HG03342 (cell line): ENCODE data around the gene TMEM108.

Experiments
- ATAC-seq: cut with Tn5 transposase; IDR thresholded peaks from one replicate; pipeline ENCODE4 v1.9.1; 2021; ENCODE audit warnings: mild to moderate bottlenecking, moderate library complexity; ENCODE audit not compliant: unreplicated experiment

Gene TMEM108

GRCh38 chr3:133301731-133302130 lies 263.5 kb downstream of the TMEM108 start:
- no peak for ATAC-seq

DNA sequence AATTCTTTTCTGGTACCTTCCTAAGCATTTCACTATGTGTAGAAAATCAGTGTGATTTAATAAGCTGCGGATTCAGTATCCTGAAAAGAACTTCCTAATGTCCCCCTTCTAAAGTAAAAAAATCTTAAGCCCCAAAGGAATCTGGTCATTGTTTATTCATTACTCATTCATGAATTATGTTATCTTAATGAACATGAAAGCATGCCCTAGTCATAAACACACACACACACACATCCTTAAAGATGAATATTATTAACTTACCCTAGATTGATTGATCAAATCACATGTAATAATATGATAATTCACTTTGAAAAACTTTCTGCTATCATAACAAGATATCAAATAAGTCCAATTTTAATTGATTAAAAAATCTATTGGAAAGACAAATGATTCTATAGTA lies 265.2 kb downstream of the TMEM108 start:
- no peak for ATAC-seq

- ATAC-seq, result no peak
Measured at GRCh38 chr3:133317866-133318265, 279.7 kb downstream of the TMEM108 start.

DNA sequence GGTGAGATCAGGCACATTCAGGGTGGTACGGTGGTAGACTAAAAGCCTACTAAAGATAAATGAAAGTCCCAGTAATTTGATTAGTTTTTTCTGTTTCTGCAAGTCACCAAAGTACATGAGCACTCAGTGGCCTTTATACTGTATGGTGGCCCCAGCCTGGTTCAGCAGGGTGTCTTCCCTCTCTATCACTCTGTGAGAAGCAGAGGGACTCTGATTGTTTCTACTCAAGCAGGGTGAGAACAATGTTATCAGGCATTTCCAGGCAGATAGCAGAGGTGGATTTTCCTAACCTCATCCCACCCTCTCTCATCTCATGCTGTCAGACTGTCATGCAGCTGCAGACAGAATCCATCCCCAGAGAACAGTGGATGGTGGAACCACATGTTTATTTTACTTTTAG lies 290.2 kb downstream of the TMEM108 start:
- ATAC-seq, result no peak

- no peak for ATAC-seq
Measured at GRCh38 chr3:133329626-133330025, 291.4 kb downstream of the TMEM108 start.

DNA sequence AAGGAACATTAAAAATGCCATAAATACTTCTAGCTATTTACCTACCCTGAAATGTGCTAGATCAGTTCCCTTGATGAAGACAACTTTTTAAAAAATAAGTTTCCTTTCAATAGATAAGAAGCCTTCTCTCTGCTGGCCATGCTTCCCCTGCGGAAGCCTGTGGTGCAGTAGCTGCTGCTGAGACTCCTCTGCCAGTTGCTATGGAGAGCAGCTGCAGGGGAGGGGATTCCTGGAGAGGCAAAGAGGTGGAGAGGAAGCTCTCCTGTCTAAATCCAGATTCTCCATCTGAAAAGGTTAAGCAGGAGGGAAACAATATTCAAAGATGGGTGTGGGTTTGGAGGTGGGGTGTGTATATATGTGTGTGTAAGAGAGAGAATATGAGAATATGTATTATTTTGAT lies 291.9 kb downstream of the TMEM108 start:
- ATAC-seq, result no peak

DNA sequence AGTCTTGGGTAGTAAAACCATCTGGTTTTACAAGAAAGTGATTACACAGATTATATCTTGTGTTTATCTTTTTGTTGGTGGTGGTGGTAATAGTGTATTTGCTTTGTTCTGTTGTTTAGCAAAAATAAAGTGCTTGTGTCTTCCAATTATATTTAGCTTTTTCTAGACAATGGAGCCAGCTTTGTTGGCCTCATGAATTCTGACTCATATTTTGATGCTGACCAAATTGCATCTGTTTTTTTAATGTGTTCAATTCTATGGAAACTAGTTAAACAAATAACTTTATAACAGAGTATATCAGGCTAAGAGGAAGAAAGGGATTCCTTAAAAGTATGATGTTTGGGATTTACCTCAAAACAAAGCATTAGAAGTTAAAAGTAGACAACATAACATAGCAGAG lies 292.3 kb downstream of the TMEM108 start:
- ATAC-seq, result no peak

DNA sequence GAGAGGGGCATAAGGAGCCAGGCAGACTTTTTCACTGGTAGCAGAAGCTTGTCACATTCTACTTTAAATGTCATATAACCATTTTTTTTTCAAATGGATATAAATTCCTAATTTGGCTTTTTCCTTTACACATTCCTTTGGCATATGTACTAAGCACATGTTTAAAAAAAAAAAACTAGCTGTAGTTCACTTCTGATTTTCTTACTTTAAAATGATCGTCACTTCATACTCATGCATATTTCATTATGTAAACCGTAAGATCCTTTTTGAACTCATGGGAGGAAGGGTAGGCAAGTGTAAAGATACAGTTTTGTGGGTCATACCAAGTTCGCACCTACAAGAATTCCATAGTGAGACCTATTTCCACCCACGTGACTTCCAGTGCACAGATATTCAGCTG lies 316.5 kb downstream of the TMEM108 start:
- no peak for ATAC-seq

DNA sequence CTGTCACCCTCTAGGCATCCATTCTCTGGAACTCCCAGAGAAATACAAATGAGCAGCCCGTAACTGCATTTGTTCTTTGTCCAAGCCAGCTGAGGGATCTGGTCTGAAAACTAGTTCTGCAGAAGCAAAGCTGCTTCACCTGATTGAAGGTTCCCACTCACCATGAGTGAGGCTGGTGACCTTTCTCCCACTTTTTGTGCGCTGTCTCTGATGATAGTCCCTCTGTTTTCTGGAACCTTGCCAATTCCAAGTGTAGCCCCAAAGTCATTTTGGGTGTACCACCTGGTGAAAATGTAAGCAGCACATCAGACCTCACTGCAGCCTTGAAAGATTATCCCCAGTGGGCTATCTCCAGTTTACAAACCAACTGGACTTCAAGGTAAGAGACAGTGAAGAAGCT lies 322.3 kb downstream of the TMEM108 start:
- no peak for ATAC-seq

DNA sequence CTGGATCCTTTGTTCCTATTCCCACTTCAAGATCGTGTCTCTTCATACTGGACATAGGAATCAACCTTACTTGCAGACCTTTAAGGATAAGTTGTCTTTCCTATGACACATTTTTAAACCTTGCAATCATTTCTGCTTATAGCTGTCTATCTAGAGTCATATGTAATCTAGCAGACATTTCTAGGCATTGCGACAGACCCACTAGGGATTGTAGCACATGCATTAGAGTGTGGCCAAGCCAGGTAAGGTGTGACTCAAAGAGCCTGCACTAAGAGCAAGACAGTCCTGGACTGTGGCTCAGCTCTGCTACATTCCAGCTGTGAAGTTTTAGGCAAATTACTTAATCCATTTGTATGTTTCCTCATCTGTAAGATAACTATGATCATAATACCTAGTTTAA lies 322.8 kb downstream of the TMEM108 start:
- no peak for ATAC-seq

GRCh38 chr3:133361435-133361834 lies 323.2 kb downstream of the TMEM108 start:
- ATAC-seq, result no peak

DNA sequence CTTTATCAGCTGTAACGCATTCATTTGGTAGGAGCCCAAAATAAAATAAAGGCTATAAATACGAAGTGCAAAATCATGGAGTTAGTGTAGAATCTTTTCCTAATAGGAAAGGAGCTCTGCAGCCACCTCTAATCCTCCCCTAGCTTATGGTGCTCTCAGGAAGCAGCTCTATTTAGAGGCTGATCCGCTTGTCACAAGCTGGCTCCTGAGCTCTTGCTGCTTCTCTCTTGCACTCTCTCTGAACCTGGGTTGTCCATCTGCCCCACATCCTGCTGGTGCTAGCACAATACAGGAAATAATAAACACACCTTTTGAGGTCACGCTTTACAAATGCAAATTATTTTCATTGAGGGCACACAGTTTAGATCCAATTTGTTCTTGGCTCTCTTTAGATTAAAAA lies 324.3 kb downstream of the TMEM108 start:
- no peak for ATAC-seq

DNA sequence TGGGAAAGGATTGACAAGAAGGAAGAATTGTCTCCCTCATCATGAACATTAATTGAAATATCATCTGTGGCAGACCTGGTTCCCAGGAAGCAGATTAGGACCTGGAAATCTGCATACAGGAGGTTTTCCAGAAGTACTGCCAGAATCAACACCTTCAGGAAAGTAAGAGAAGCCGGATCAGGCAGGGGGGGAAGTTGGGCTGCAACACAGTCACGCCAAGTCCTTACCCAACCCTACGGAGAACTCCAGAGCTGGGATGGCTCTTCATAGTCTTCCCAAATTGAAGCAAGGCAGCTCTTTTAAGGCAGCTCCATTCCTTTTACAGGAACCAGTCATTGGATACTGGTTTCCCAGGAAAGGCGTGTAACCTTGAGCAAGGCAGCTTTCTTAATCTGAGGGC lies 326.5 kb downstream of the TMEM108 start:
- ATAC-seq, result no peak

DNA sequence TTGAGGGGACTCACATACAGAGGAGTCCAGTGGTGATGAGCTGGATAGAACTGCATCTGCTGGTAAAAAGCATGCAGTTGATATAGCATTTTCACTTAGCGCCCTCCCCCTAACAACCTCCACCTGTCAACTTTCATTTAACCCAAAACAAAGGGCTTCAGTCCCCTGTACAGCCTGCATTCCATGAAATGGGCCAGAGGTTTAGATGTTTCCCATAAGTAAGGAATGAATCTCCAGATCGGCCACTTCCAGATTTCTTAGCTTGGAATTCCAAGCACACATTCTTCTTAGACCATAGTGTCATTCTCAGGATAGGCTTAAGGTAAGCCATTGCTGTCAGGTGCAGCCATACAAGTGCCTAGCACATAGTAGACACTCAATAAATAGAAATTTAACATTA lies 328.7 kb downstream of the TMEM108 start:
- no peak for ATAC-seq

GRCh38 chr3:133367403-133367802 lies 329.2 kb downstream of the TMEM108 start:
- ATAC-seq, result no peak

GRCh38 chr3:133367956-133368355 lies 329.8 kb downstream of the TMEM108 start:
- no peak for ATAC-seq

GRCh38 chr3:133368371-133369067 lies 330.3 kb downstream of the TMEM108 start:
- no peak for ATAC-seq

DNA sequence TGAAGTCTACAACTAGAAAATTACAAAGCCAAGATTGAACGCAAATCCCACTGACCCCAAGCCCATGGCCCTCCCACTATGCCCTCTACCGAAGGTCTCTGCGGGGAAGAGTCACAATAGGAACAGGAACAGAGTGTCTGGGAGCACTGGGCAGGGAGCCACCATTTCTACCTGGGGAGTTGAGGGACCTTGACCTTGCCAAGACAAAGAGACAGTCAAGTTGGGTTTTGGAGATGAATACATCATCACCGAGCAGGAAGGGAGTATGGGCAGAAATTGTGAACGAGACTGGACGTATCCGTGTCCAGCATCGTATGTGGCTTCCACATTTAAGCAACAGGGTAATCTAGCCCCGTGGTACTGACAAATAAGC lies 330.9 kb downstream of the TMEM108 start:
- no peak for ATAC-seq

DNA sequence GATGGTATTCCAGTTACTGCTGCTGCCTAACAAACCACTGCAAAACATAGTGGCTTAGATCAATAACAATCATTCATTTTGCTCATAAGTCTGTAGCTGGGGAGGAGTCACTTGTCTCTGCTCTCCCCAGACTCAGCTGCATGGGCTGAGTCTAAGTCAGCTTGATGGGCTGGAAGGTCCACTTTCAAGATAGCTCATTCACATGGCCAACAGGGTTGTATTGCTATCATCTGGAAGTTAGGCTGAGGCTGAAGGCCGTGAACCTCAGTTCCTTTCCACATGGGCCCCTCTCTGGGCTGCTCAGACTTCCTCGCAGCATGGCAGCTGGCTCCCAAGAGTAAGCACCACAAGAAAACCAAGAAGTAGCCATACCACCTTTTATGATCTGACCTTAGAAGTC lies 333.0 kb downstream of the TMEM108 start:
- no peak for ATAC-seq

- ATAC-seq, result no peak
Measured at GRCh38 chr3:133371676-133372075, 333.5 kb downstream of the TMEM108 start.

- no peak for ATAC-seq
Measured at GRCh38 chr3:133374708-133375402, 336.7 kb downstream of the TMEM108 start.

DNA sequence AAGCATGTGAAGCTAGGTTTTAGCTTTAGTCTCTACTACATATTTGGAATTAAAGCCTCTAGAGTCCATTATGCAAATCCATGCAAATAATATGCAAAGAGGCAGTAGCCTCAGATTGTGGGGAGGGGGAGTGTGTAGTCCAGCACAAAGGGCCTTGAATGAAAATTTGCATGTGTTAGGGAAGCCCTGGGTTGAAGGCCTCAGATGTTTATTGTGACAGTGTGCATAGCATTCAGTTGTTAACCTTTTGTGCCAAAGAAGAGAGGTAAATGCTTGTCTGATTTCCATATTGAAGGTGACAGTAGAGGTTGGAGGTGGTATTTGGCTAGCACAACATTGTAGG lies 337.2 kb downstream of the TMEM108 start:
- ATAC-seq, result no peak

- no peak for ATAC-seq
Measured at GRCh38 chr3:133376810-133377209, 338.6 kb downstream of the TMEM108 start.
